Panc1 (cell line): ENCODE results near the gene LCA5L. TPM values are rescaled to one million over a fixed set of nuclear protein-coding genes. Genes with fewer than 3 reads are reported as not detected.

ENCODE experiments used
- ATAC-seq: fragments of 200-7000 bp; cut with Tn5 transposase; 2 replicates; pipeline ENCODE4 v1.9.1; 2020; ENCODE audit warnings: mild to moderate bottlenecking, moderate library complexity
- BruUV-seq: library from RNA; stranded (reverse); fragments of 400-500 nt; replicated peaks from 2 replicates; lab custom pipeline; 2021; lab: Mats Ljungman, UMichigan
- CTCF ChIA-PET: fragments of 300-600 bp; sonication (Branson Sonifier 250); formaldehyde crosslinking; loops from one replicate; lab custom pipeline; 2022; ENCODE audit warnings: antibody characterized with exemption; lab: Charles Lee
- POLR2A ChIA-PET: fragments of 300-600 bp; sonication (Branson Sonifier 250); formaldehyde crosslinking; loops from one replicate; lab custom pipeline; 2022; ENCODE audit warnings: antibody characterized with exemption; lab: Charles Lee
- DNase-seq: peaks from one replicate; pipeline ENCODE4 v3.0.0-alpha.2; 2010; ENCODE audit warnings: low read depth, low spot score
- H3K27ac ChIP-seq: 2 replicates; pipeline ENCODE4 v1.5.1; 2011; ENCODE audit warnings: mild to moderate bottlenecking, low read length, inconsistent platforms
- H3K27me3 ChIP-seq: fragments of 200-500 bp; sonication (Bioruptor generic); 2 replicates; pipeline ENCODE4 v1.6.0; 2014; ENCODE audit warnings: low read length, inconsistent platforms; ENCODE audit not compliant: control insufficient read depth, insufficient read depth
- H3K36me3 ChIP-seq: fragments of 200-500 bp; sonication (Bioruptor generic); 2 replicates; pipeline ENCODE4 v1.5.1; 2014; ENCODE audit warnings: inconsistent platforms, mild to moderate bottlenecking, low read length, moderate library complexity; ENCODE audit not compliant: control insufficient read depth, insufficient read depth
- H3K4me1 ChIP-seq: 2 replicates; pipeline ENCODE4 v1.5.1; 2011; ENCODE audit warnings: inconsistent platforms, mild to moderate bottlenecking, low read length, moderate library complexity; ENCODE audit not compliant: control insufficient read depth, insufficient read depth
- H3K4me3 ChIP-seq, 2 experiments: 2 replicates each; pipeline ENCODE4 v1.5.1; 2011 to 2012; ENCODE audit warnings: low read depth in 2 of 2, low read length in 2 of 2, mild to moderate bottlenecking in 2 of 2, inconsistent platforms in 1 of 2, moderate library complexity in 1 of 2
- H3K9me3 ChIP-seq: fragments of 200-500 bp; sonication (Bioruptor generic); 2 replicates; pipeline ENCODE4 v1.5.1; 2014; ENCODE audit warnings: low read depth, mild to moderate bottlenecking, inconsistent platforms, low read length, moderate library complexity; ENCODE audit not compliant: control insufficient read depth, insufficient read depth
- POLR2AphosphoS5 ChIP-seq: IDR thresholded peaks from 2 replicates; pipeline ENCODE4 v1.6.1; 2012; ENCODE audit warnings: mild to moderate bottlenecking, low read depth, low read length, moderate library complexity
- SIN3A ChIP-seq: IDR thresholded peaks from 2 replicates; pipeline ENCODE4 v1.6.1; 2012; ENCODE audit warnings: low read depth, mild to moderate bottlenecking, low read length, moderate library complexity, borderline replicate concordance; ENCODE audit not compliant: insufficient read depth
- TCF7L2 ChIP-seq: IDR thresholded peaks from 2 replicates; pipeline ENCODE4 v1.6.1; 2011; ENCODE audit warnings: mild to moderate bottlenecking, low read depth, low read length, inconsistent platforms
- in situ Hi-C: cut with HindIII; loops from 2 replicates; pipeline ENCODE4 v1.10.0; 2016; ENCODE audit warnings: low sequenced_read_pairs, low pct_unique_long_range_greater_than_20kb
- intact Hi-C: fragments of 100-400 bp; cut with micrococcal nuclease; formaldehyde crosslinking; loops from one replicate; pipeline ENCODE4 v1.10.0; 2022; ENCODE audit not compliant: unreplicated experiment
- total RNA-seq: library from RNA; stranded (reverse); gene quantifications from one replicate; pipeline ENCODE4 v1.2.1, GENCODE V29; 2021; ENCODE audit not compliant: unreplicated experiment
- TF ChIP-seq, protein P1 (sequence below), 2 experiments: IDR thresholded peaks; 2 replicates each; pipeline ENCODE4 v1.6.1; 2011 to 2012; ENCODE audit warnings: low read depth in 2 of 2, control low read depth in 1 of 2, low read length in 1 of 2, mild to moderate bottlenecking in 1 of 2, moderate library complexity in 1 of 2; ENCODE audit not compliant: insufficient read depth in 1 of 2
- TF ChIP-seq, protein P2 (sequence below): fragments of 450-650 bp; IDR thresholded peaks from 2 replicates; pipeline ENCODE4 v1.5.1; 2017; ENCODE audit warnings: mild to moderate bottlenecking

Gene LCA5L
- total RNA-seq, 1 experiment from 2014 or later, result 0.87 TPM

DNA sequence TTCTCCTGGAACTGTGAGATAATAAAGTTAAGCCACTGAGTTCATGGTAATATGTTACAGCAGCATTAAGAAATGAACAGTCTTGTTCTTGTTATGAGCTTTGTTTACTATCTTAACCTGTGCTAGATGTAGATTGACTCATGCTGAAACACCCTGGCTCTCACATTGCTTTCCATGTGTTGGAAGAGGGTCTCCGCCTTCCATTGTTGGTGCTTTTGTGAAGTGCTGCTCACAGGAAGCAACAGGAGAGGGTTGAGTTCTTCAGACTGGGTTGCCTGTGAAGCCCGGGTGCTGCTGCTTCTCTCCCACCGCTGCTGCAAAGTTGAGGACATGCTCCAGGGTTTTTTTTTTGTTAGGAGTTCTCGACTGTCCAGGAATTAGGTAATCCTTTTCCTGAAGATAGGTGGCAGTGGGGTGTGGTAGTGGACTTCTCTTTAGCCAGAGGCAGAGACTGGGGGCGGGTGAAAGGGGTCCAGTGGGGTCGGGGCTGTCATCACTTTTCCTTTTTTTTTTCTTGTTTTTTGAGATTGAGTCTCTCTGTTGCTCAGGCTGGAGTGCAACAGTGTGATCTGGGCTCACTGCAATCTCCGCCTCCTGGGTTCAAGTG, 68.0 kb downstream of the LCA5L start:
- H3K27me3 ChIP-seq, result no peaks in the 10 kb centered on the region
- no peaks in the 10 kb centered on the region for H3K36me3 ChIP-seq
- CTCF ChIA-PET, result no interaction called here
- BruUV-seq, result no TSS peak
- in situ Hi-C loops, result no loop called here
- TF ChIP-seq TCF7L2 (no peak), POLR2AphosphoS5 (no peak), SIN3A (no peak)
- TF ChIP-seq, protein P1, sequence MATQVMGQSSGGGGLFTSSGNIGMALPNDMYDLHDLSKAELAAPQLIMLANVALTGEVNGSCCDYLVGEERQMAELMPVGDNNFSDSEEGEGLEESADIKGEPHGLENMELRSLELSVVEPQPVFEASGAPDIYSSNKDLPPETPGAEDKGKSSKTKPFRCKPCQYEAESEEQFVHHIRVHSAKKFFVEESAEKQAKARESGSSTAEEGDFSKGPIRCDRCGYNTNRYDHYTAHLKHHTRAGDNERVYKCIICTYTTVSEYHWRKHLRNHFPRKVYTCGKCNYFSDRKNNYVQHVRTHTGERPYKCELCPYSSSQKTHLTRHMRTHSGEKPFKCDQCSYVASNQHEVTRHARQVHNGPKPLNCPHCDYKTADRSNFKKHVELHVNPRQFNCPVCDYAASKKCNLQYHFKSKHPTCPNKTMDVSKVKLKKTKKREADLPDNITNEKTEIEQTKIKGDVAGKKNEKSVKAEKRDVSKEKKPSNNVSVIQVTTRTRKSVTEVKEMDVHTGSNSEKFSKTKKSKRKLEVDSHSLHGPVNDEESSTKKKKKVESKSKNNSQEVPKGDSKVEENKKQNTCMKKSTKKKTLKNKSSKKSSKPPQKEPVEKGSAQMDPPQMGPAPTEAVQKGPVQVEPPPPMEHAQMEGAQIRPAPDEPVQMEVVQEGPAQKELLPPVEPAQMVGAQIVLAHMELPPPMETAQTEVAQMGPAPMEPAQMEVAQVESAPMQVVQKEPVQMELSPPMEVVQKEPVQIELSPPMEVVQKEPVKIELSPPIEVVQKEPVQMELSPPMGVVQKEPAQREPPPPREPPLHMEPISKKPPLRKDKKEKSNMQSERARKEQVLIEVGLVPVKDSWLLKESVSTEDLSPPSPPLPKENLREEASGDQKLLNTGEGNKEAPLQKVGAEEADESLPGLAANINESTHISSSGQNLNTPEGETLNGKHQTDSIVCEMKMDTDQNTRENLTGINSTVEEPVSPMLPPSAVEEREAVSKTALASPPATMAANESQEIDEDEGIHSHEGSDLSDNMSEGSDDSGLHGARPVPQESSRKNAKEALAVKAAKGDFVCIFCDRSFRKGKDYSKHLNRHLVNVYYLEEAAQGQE (IDR thresholded peaks at IDR 0.05; ENCODE audit: insufficient read depth in 1 of 2, low read depth in 2 of 2, low read length in 1 of 2), result no peak
- TF ChIP-seq, protein P2, sequence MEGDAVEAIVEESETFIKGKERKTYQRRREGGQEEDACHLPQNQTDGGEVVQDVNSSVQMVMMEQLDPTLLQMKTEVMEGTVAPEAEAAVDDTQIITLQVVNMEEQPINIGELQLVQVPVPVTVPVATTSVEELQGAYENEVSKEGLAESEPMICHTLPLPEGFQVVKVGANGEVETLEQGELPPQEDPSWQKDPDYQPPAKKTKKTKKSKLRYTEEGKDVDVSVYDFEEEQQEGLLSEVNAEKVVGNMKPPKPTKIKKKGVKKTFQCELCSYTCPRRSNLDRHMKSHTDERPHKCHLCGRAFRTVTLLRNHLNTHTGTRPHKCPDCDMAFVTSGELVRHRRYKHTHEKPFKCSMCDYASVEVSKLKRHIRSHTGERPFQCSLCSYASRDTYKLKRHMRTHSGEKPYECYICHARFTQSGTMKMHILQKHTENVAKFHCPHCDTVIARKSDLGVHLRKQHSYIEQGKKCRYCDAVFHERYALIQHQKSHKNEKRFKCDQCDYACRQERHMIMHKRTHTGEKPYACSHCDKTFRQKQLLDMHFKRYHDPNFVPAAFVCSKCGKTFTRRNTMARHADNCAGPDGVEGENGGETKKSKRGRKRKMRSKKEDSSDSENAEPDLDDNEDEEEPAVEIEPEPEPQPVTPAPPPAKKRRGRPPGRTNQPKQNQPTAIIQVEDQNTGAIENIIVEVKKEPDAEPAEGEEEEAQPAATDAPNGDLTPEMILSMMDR, result no peak
- no peak overlapping the region for H3K4me3 ChIP-seq
- H3K4me1 ChIP-seq, result no peaks in the 10 kb centered on the region; the same call in none of the 2 replicates
- no peaks in the 10 kb centered on the region for H3K9me3 ChIP-seq
- H3K27ac ChIP-seq, result no peak overlapping the region
- no peak for DNase-seq
- intact Hi-C loops, result no loop called here
- no peak for ATAC-seq
- POLR2A ChIA-PET, result no interaction called here

DNA sequence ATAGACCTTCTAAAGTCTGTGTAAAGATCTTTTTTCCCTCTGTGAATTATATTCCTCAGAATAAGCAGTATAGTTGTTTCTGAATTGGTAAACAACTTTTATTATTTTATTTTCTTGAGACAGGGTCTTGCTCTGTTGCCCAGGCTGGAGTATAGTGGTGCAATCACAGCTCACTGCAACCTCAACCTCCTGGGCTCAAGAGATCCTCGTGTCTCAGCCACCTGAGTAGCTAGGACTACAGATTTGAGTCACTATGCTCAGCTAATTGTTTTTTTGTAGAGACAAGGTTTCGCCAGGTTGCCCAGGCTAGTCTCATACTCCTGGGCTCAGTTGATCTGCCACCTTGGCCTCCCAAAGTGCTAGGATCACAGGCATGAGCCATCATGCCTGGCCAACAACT, 70.1 kb downstream of the LCA5L start:
- POLR2A ChIA-PET, result no interaction called here
- intact Hi-C loops (no loop called here), in situ Hi-C loops (no loop called here)
- Histone ChIP-seq H3K9me3 (no peaks in the 10 kb centered on the region), H3K27ac (no peak overlapping the region), H3K4me3 (no peak overlapping the region), H3K4me1 (no peaks in the 10 kb centered on the region; the same call in 1 of the 2 replicates), H3K27me3 (no peaks in the 10 kb centered on the region), H3K36me3 (no peaks in the 10 kb centered on the region)
- no peak for DNase-seq
- BruUV-seq, result no TSS peak
- no peak for ATAC-seq
- CTCF ChIA-PET, result interaction anchor here (0.8 kb wide), 1 partner anchor 12 kb away, joined by 5 read pairs; no protein-coding TSS in a partner anchor
- TF ChIP-seq, protein P2, result no peak
- TF ChIP-seq, protein P1 (IDR thresholded peaks at IDR 0.05; ENCODE audit: insufficient read depth in 1 of 2, low read depth in 2 of 2, low read length in 1 of 2), result no peak
- TF ChIP-seq POLR2AphosphoS5, result no peak
- no peak for TF ChIP-seq SIN3A
- TF ChIP-seq TCF7L2, result no peak
